DMS114 treated with DMSO at 0.1 percent for 48 hours (cell line): ENCODE data around the gene C1orf146.
"Not testable (repeated sequence)": the region's sequence is repeated elsewhere in the genome, so short reads cannot be mapped to it uniquely, and the experiment has no call there.

ENCODE experiments used
- DNase-seq: peaks from one replicate; lab custom pipeline; 2025; ENCODE audit not compliant: unreplicated experiment; lab: John Stamatoyannopoulos, UW

The C1orf146 gene

DNA sequence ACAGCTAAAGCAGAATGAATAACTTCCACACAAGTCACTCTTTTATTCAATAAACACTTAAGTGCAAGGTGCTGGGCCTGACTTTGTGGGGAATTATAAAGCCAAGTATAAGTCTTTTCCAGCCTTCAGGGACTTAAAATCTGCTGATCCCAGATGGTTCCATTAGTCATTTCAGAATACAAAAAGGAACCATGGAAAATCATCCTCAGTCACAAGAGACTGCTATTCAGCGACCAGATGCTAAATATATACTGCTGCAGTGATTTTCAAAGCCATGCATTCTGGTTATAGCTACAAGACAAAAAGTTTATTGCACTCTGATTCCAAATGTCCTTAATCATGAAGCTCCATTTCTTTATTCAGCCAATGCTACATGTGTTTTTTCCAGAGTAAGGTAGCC is 55.3 kb downstream of the C1orf146 start:
- no peak for DNase-seq

DNA sequence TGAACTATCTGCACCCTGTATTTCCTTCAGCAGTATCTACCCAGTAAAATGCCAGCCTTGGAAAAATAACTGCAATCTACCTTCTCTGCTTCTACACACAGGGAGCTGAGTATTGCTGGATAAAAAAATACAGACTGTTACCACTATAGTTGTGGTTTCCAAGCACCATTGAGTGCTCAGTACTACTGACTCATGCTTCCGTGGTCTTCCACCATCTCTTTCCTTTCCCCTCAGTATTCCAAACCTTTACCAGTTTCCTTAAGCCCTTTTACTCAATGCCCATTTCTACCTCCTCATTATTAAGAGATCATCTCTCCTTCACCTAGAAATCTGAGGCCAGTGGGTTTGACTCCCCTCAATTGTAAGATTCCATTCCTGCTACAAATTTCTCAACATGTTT is 57.2 kb downstream of the C1orf146 start:
- no peak for DNase-seq

DNA sequence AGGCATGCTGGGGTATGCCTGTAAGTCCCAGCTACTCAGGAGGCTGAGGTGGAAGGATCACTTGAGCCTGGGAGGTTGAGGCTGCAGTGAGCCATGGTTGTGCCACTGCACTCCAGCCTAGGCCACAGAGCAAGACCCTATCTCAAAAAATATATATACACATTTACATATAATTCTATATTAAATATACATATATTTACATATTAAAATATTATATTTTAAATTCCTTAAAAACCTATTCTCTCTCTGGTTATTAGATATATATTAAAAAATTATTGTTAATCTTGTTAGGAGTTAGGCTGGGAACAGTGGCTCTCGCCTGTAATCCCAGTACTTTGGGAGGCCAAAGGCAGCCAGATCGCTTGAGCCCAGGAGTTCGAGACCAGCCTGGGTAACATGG is 58.4 kb downstream of the C1orf146 start:
- no peak for DNase-seq

DNA sequence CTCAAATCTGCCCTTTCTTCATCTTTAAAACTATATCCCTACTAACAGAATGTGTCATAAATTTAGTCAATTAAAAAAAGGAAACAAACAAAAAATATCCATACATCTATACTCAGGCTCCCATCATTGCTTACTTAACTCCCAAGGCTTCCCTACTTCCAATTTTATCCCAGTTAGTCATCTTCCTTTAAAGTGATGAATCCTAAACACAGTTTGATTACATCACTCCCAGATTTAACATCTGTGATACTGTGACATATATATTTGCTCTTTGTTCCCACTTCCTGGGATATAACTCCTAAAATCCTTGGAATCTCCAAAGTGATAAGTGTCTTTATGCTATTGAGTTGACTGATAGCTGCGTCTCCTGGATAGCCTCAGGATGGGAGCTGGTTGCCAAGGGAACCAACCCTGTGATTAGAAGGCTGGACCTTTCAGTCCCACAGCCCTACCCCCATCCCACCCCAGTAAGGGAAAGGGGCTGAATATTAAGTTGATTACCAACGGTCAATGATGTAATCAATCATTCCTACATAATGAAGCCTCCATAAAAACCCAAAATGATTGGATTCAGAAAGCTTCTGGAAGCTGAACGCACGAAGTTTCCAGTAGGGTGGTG is 59.5 kb downstream of the C1orf146 start:
- DNase-seq = no peak

DNA sequence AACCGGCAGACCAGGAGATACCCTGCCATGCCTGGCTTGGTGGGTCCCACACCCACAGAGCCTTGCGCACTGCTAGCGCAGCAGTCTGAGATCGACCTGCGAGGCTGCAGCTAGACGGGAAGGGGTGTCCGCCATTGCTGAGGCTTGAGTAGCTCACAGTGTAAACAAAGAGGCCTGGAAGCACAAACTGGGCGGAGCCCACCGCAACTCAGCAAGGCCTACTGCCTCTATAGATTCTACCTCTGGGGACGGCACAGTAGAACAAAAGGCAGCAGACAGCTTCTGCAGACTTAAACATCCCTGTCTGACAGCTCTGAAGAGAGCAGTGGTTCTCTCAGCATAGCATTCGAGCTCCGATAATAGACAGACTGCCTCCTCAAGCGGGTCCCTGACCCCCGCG is 62.1 kb downstream of the C1orf146 start:
- not testable (repeated sequence) for DNase-seq

DNA sequence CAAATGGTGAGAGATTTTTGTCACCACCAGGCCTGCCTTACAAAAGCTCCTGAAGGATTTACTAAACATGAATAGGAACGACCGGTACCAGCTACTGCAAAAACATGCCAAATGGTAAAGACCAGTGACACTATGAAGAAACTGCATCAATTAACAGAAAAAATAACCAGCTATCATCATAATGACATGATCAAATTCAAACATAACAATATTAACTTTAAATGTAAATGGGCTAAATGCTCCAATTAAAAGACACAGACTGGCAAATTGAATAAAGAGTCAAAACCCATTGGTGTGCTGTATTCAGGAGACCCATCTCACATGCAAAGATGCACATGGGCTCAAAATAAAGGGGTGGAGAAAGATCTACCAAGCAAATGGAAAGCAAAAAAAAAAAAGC is 63.7 kb downstream of the C1orf146 start:
- not testable (repeated sequence) for DNase-seq

DNA sequence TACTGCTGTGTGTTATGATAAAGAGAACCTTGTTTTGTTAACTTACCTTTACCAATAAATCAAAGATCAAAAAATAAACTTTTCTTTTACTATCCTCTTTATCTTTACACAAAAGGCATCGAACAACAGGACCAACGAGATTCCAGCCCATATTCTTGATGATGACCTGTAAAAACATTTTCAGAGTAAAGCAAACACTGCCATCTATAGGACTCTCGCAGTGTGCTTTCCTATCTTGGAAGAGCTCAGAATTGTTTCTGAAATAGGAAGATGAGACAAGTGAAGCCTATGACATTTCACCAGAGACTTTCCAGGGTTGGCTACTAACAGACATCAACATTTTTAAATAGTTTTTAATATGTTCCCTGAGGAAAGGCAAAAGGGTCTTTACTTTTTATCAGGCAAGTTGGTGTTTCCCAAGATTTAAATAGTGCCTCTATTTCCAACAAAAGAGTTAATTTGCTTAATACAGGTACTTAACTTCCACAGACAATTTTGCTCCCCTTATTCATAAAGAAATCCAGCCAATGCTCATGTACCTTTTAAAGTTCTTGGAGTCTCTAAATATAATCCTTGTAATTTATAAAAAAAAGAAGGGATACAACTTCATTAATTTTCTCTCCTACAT is 73.8 kb downstream of the C1orf146 start:
- DNase-seq = peak; percentile 63
